ENCODE results near the gene FBXO4.
"Not testable (repeated sequence)": the region's sequence is repeated elsewhere in the genome, so short reads cannot be mapped to it uniquely, and the experiment has no call there.

Gene FBXO4

DNA sequence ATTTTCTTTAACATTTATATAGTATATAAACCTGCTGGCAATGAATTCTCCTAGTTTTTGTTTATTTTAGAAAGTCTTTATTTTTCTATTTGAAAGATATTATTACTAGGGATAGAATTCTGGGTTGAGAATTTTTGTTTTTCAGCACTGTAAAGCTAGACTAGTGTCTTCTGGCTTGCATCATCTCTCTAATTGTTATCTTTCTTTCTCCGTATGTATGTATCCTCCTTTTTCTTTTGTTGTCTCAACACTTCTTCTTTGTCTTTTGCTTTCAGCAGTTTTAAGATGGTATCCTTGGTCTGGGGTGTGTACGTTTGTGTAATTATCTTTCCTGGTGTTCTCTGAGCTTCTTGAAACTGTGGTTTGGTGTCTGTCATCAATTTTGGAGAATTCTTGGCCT, 48.8 kb downstream of the FBXO4 start:
- TF ChIP-seq, protein P1, sequence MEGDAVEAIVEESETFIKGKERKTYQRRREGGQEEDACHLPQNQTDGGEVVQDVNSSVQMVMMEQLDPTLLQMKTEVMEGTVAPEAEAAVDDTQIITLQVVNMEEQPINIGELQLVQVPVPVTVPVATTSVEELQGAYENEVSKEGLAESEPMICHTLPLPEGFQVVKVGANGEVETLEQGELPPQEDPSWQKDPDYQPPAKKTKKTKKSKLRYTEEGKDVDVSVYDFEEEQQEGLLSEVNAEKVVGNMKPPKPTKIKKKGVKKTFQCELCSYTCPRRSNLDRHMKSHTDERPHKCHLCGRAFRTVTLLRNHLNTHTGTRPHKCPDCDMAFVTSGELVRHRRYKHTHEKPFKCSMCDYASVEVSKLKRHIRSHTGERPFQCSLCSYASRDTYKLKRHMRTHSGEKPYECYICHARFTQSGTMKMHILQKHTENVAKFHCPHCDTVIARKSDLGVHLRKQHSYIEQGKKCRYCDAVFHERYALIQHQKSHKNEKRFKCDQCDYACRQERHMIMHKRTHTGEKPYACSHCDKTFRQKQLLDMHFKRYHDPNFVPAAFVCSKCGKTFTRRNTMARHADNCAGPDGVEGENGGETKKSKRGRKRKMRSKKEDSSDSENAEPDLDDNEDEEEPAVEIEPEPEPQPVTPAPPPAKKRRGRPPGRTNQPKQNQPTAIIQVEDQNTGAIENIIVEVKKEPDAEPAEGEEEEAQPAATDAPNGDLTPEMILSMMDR (IDR thresholded peaks at IDR 0.05; ENCODE audit: control insufficient read depth, extremely low read depth, insufficient read depth), result no peak
- DNase-seq (ENCODE audit: low read depth), result no peak
- H3K4me3 ChIP-seq (ENCODE audit: low read depth, low read length), result no peak overlapping the region

DNA sequence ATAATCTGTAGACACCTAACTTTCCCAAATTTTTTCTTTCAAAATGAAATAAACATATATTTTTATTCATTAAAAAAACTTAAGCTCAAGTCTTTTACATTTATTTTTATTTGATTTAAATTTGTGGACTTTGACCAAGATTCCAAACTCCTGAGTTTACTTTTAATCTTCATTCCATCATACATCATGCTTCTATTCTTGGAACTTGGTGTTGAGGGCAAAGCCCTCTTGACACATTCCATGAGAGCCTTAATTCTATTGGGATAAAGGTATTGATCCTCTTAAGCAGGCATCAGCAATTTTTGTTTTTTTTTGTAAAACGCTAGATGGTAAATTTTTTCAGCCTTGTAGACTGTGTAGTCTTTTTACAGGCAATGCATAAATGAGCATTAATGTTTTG, 53.6 kb downstream of the FBXO4 start:
- no peak for DNase-seq (ENCODE audit: low read depth)
- H3K4me3 ChIP-seq (ENCODE audit: low read depth, low read length), result no peak overlapping the region
- TF ChIP-seq, protein P1 (IDR thresholded peaks at IDR 0.05; ENCODE audit: control insufficient read depth, extremely low read depth, insufficient read depth), result no peak

DNA sequence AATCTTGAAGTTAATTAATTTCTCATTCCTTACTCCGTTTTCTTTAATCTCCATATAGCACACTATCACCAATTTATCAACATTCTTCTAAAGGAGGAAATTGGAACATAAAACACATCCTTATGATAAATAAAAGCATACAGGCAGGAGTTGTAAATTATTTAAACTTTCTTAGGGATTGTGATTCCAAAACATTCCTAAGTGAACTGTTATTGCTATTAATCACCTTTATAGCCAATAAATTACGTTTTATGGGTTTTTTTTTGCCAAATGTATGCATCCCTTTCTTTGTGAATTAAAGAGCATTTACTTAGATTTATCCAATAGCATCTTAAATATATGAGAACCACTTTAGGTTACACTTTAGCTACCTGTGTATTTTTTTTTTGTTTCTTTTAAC, 55.3 kb downstream of the FBXO4 start:
- TF ChIP-seq, protein P1 (IDR thresholded peaks at IDR 0.05; ENCODE audit: control insufficient read depth, extremely low read depth, insufficient read depth), result no peak
- no peak for DNase-seq (ENCODE audit: low read depth)

DNA sequence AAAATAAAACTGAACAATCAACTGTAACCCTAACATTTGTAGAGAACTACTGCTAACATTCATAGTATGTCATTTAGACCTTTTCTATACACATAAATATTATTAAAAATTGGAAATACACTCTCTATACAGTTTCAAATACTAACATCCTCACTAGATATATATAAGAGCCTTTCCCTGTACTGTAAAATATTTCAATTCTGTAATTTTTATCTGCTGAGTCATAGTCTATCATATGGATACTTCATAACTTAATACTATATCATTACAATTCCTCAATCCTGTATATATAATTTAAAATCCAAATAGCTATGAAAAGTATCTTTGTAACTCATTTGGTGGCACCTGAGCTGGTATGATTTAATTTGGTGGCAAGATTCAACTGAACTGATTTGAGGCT, 55.8 kb downstream of the FBXO4 start:
- TF ChIP-seq, protein P1 (IDR thresholded peaks at IDR 0.05; ENCODE audit: control insufficient read depth, extremely low read depth, insufficient read depth), result no peak
- DNase-seq (ENCODE audit: low read depth), result no peak
- no peak overlapping the region for H3K4me3 ChIP-seq (ENCODE audit: low read depth, low read length)

More for the DNA sequence above, 55.3 kb downstream of the FBXO4 start:
- no peak overlapping the region for H3K4me3 ChIP-seq (ENCODE audit: low read depth, low read length)

DNA sequence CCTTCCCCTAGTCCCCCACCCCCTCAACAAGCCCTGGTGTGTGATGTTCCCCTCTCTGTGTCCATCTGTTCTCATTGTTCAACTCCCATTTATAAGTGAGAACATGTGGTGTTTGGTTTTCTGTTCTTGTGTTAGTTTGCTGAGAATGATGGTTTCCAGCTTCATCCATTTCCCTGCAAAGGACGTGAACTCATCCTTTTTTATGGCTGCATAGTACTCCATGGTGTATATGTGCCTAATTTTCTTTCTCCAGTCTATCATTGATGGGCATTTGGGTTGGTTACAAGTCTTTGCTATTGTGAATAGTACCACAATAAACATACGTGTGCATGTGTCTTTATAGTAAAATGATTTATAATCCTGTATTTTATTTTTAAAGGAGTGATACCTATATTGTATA, 57.8 kb downstream of the FBXO4 start:
- not testable (repeated sequence) for H3K4me3 ChIP-seq (ENCODE audit: low read depth, low read length); DNase-seq (ENCODE audit: low read depth)

DNA sequence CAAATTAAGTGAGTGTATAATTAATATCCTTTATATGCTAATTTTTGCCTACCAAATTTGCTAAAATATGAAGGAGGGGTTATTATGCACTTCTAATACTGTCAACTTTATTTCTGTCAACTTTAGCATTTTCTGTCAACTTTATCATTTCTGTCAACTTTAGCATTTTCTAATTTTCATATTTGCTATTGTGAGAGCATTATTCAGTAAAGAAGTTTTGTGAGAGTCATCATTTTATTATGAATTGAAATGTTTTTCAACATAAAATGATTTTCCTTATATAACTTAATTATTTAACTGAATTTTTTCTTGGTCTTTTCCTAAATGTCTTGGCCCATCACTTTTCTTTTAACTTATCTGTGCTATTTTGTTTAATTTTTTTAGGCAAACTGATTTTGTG, 58.2 kb downstream of the FBXO4 start:
- TF ChIP-seq, protein P1 (IDR thresholded peaks at IDR 0.05; ENCODE audit: control insufficient read depth, extremely low read depth, insufficient read depth), result no peak
- DNase-seq (ENCODE audit: low read depth), result no peak
- H3K4me3 ChIP-seq (ENCODE audit: low read depth, low read length), result no peak overlapping the region

DNA sequence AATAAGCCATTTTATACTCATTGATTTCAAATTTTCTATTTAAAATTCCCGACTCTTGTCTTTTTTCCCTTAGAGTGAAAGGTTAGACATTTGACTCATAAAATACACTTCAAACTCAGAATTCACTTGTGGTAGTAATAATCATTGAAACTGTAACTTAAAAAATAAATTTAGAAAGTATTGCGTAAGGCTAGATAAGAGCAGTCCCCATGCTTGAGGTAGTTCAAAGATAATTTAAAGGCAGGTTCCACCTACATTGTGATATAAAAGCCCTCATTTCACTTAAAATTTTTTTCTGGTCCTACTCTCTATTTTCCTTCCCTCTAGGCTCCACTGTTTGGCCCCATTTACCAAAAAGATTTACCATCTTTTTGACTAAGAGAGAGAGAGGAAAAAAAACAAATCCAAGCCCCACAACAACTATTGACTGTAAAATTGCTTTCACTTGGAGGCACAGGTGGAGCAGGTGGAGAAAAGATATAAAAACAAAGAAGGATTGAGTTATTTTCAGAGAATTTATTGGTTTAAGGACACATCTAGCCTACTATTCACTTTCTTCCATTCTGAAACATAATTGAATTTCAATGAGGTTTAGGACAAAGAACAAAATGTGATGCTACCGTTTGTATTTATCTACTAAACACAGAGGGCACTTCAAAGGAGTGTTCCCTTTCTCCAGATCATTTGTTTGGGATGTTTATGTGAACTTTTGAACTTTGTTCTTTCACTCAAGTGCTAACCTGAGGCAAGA, 61.0 kb downstream of the FBXO4 start:
- no peak for DNase-seq (ENCODE audit: low read depth)
- no peak overlapping the region for H3K4me3 ChIP-seq (ENCODE audit: low read depth, low read length)
- TF ChIP-seq, protein P1 (IDR thresholded peaks at IDR 0.05; ENCODE audit: control insufficient read depth, extremely low read depth, insufficient read depth), result no peak

Data from LNCaP clone FGC (cell line).